Measurements from ENCODE around the gene SELENBP1. TPM values are rescaled to one million over a fixed set of nuclear protein-coding genes. Genes with fewer than 3 reads are reported as not detected.

Gene SELENBP1
- total and polyA plus RNA-seq, 2 of the 13 experiments (the other 11 are each of a cell fraction or from before 2014, with no cell fraction given) = 27.8 to 29.0 TPM

- no peak for TF ChIP-seq ZNF234 (CRISPR knock-in tag; conservative IDR thresholded peaks at IDR 0.05)
- no peak for TF ChIP-seq ETS1 (CRISPR knock-in tag; IDR thresholded peaks at IDR 0.05)
- no peak for TF ChIP-seq AFF4 (CRISPR knock-in tag; IDR thresholded peaks at IDR 0.05)
- no peak; the same call in 1 of the 2 replicates for TF ChIP-seq SIN3A (IDR thresholded peaks at IDR 0.05; ENCODE audit: borderline replicate concordance, low read depth, low read length)
- no peak for TF ChIP-seq NR1H2 (CRISPR knock-in tag; IDR thresholded peaks at IDR 0.05; ENCODE audit: borderline replicate concordance, low read depth)
- TF ChIP-seq ZNF530 (CRISPR knock-in tag; IDR thresholded peaks at IDR 0.05; ENCODE audit: low read depth) = no peak
- TF ChIP-seq ZNF550 (CRISPR knock-in tag; IDR thresholded peaks at IDR 0.05; ENCODE audit: borderline replicate concordance) = no peak
- no peak for TF ChIP-seq ZFP1 (CRISPR knock-in tag; IDR thresholded peaks at IDR 0.05)
- peak; percentile 37; the same call in 1 of the 2 replicates for TF ChIP-seq DZIP1 (CRISPR knock-in tag; IDR thresholded peaks at IDR 0.05)
- TF ChIP-seq NCOA1 (CRISPR knock-in tag; IDR thresholded peaks at IDR 0.05) = no peak
- TF ChIP-seq ZIK1 (CRISPR knock-in tag; IDR thresholded peaks at IDR 0.05; ENCODE audit: borderline replicate concordance, low read depth) = no peak
- TF ChIP-seq GATAD2A (CRISPR knock-in tag; IDR thresholded peaks at IDR 0.05) = peak; percentile 30; the same call in 1 of the 2 replicates
- TF ChIP-seq ZNF781 (CRISPR knock-in tag; IDR thresholded peaks at IDR 0.05; ENCODE audit: borderline replicate concordance, not compliant biosample characterization) = no peak
- TF ChIP-seq HIC2 (CRISPR knock-in tag; IDR thresholded peaks at IDR 0.05; ENCODE audit: low read depth) = no peak
- TF ChIP-seq ZNF552 (CRISPR knock-in tag; IDR thresholded peaks at IDR 0.05; ENCODE audit: borderline replicate concordance) = no peak
- peak; percentile 13; the same call in 1 of the 2 replicates for TF ChIP-seq ZBTB38 (CRISPR knock-in tag; IDR thresholded peaks at IDR 0.05)
- TF ChIP-seq TBX3 (IDR thresholded peaks at IDR 0.05; ENCODE audit: borderline replicate concordance) = no peak
- TF ChIP-seq ZNF138 (CRISPR knock-in tag; IDR thresholded peaks at IDR 0.05; ENCODE audit: low read depth) = no peak
- TF ChIP-seq ATF7-NPFF (CRISPR knock-in tag; IDR thresholded peaks at IDR 0.05; ENCODE audit: low read depth) = peak; percentile 53; the same call in 1 of the 2 replicates
- no peak for TF ChIP-seq ZSCAN12 (CRISPR knock-in tag; IDR thresholded peaks at IDR 0.05)
These were observed 27.0 kb upstream of the SELENBP1 start, which contains the start of gene PSMB4 (continued) for GRCh38 chr1:151399324-151400171.
